Measurements from ENCODE around the gene EXOSC2. TPM values are rescaled to one million over a fixed set of nuclear protein-coding genes. Genes with fewer than 3 reads are reported as not detected.

Gene EXOSC2
- total and polyA plus RNA-seq, 2 of the 13 experiments (the other 11 are each of a cell fraction or from before 2014, with no cell fraction given) = 27.5 to 63.8 TPM

DNA sequence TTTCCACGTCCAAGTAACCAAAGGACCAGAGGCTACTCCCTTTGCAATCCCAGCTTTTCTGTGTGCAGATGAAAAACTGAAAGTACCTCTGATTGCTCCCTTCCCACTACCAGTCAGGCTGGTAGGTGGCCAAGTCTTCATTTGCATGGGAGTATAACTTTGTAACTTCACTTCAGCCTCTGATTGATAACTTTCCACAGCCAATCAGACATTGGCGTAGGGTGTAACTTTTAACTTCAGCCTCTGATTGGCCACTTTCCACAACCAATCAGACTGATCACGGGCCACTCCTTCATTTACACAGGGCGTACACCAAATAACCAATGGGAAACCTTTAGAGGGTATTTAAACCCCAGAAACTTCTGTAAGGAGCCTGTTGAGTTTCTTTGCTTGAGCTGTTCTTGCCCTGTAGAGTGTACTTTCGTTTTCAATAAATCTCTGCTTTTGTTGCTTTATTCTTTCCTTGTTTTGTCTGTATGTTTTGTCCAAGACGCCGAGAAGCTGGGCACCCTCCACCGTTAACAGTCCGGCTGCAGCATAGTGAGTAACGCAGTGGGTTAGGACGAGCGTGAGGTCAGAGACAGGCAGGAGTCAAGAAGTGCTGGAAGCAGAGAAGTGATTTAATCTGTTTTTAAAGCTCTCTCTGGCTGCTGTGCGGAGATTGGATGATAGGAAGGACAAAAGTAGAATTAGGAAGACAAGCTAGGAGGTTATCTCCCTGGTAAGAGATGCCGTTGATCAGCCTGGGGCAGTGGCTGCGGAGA lies 3.5 kb upstream of the EXOSC2 start (continued):
- no peak for TF ChIP-seq SETDB1 (CRISPR knock-in tag; IDR thresholded peaks at IDR 0.05; ENCODE audit: borderline replicate concordance)
- no peak for TF ChIP-seq ZNF274 (CRISPR knock-in tag; IDR thresholded peaks at IDR 0.05)
- TF ChIP-seq YEATS4 (CRISPR knock-in tag; IDR thresholded peaks at IDR 0.05; ENCODE audit: borderline replicate concordance) = 0 out of 2 replicates have a peak, but pooled peaks have one; percentile 27
- peak; percentile 16; the same call in 1 of the 2 replicates for TF ChIP-seq NR2C2 (CRISPR knock-in tag; IDR thresholded peaks at IDR 0.05; ENCODE audit: borderline replicate concordance)
- TF ChIP-seq PITX1 (CRISPR knock-in tag; IDR thresholded peaks at IDR 0.05) = no peak
- TF ChIP-seq KLF12 (CRISPR knock-in tag; IDR thresholded peaks at IDR 0.05; ENCODE audit: borderline replicate concordance) = 0 out of 2 replicates have a peak, but pooled peaks have one; percentile 40
- TF ChIP-seq ZIK1 (CRISPR knock-in tag; IDR thresholded peaks at IDR 0.05; ENCODE audit: borderline replicate concordance, low read depth) = 0 out of 2 replicates have a peak, but pooled peaks have one; percentile 51
- TF ChIP-seq HOXD1 (CRISPR knock-in tag; IDR thresholded peaks at IDR 0.05) = peak; percentile 92; the same call in 1 of the 2 replicates
- TF ChIP-seq MTA3 (CRISPR knock-in tag; IDR thresholded peaks at IDR 0.05) = no peak
- no peak for TF ChIP-seq ZNF543 (CRISPR knock-in tag; IDR thresholded peaks at IDR 0.05)
- TF ChIP-seq ZNF614 (CRISPR knock-in tag; IDR thresholded peaks at IDR 0.05; ENCODE audit: borderline replicate concordance) = no peak
- no peak for TF ChIP-seq HNRNPL (IDR thresholded peaks at IDR 0.05; ENCODE audit: low read depth, low read length)
- no peak for TF ChIP-seq CC2D1A (CRISPR knock-in tag; IDR thresholded peaks at IDR 0.05)
- TF ChIP-seq, protein P1, sequence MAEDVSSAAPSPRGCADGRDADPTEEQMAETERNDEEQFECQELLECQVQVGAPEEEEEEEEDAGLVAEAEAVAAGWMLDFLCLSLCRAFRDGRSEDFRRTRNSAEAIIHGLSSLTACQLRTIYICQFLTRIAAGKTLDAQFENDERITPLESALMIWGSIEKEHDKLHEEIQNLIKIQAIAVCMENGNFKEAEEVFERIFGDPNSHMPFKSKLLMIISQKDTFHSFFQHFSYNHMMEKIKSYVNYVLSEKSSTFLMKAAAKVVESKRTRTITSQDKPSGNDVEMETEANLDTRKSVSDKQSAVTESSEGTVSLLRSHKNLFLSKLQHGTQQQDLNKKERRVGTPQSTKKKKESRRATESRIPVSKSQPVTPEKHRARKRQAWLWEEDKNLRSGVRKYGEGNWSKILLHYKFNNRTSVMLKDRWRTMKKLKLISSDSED (CRISPR knock-in tag; IDR thresholded peaks at IDR 0.05) = no peak
- TF ChIP-seq SMAD1 (CRISPR knock-in tag; IDR thresholded peaks at IDR 0.05; ENCODE audit: borderline replicate concordance, low read depth) = no peak
- TF ChIP-seq AGO1 (IDR thresholded peaks at IDR 0.05; ENCODE audit: low read depth, low read length, poor library complexity, severe bottlenecking) = no peak
- TF ChIP-seq NAIF1 (CRISPR knock-in tag; IDR thresholded peaks at IDR 0.05; ENCODE audit: borderline replicate concordance) = 0 out of 2 replicates have a peak, but pooled peaks have one; percentile 42
- TF ChIP-seq, protein P2, sequence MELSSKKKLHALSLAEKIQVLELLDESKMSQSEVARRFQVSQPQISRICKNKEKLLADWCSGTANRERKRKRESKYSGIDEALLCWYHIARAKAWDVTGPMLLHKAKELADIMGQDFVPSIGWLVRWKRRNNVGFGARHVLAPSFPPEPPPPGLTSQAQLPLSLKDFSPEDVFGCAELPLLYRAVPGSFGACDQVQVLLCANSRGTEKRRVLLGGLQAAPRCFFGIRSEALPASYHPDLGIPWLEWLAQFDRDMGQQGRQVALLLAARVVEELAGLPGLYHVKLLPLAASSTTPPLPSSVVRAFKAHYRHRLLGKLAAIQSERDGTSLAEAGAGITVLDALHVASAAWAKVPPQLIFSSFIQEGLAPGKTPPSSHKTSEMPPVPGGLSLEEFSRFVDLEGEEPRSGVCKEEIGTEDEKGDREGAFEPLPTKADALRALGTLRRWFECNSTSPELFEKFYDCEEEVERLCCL (CRISPR knock-in tag; IDR thresholded peaks at IDR 0.05; ENCODE audit: borderline replicate concordance) = no peak
- no peak for TF ChIP-seq ZNF777 (CRISPR knock-in tag; IDR thresholded peaks at IDR 0.05)
- TF ChIP-seq, protein P3, sequence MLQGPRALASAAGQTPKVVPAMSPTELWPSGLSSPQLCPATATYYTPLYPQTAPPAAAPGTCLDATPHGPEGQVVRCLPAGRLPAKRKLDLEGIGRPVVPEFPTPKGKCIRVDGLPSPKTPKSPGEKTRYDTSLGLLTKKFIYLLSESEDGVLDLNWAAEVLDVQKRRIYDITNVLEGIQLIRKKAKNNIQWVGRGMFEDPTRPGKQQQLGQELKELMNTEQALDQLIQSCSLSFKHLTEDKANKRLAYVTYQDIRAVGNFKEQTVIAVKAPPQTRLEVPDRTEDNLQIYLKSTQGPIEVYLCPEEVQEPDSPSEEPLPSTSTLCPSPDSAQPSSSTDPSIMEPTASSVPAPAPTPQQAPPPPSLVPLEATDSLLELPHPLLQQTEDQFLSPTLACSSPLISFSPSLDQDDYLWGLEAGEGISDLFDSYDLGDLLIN (CRISPR knock-in tag; IDR thresholded peaks at IDR 0.05; ENCODE audit: borderline replicate concordance) = no peak
- no peak for TF ChIP-seq ZNF44 (CRISPR knock-in tag; IDR thresholded peaks at IDR 0.05)
- no peak for TF ChIP-seq GATA4 (IDR thresholded peaks at IDR 0.05; ENCODE audit: borderline replicate concordance, low read depth)
- no peak for TF ChIP-seq ZNF549 (CRISPR knock-in tag; IDR thresholded peaks at IDR 0.05)
- TF ChIP-seq, protein P4, sequence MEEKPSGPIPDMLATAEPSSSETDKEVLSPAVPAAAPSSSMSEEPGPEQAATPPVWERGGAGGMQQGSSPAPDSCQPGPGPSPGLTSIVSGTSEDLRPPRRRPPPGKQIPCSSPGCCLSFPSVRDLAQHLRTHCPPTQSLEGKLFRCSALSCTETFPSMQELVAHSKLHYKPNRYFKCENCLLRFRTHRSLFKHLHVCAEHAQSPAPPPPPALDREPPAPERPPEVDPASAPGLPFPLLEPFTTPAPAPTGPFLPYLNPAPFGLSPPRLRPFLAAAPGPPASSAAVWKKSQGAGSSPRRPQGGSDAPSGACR (CRISPR knock-in tag; IDR thresholded peaks at IDR 0.05) = no peak
- no peak for TF ChIP-seq HOXA5 (CRISPR knock-in tag; IDR thresholded peaks at IDR 0.05)
- TF ChIP-seq ZNF367 (CRISPR knock-in tag; IDR thresholded peaks at IDR 0.05; ENCODE audit: borderline replicate concordance) = peak; percentile 66; the same call in 1 of the 2 replicates
- TF ChIP-seq ZNF879 (CRISPR knock-in tag; IDR thresholded peaks at IDR 0.05) = no peak
